IPS-18c (cell line): ENCODE data around the gene CDKN1A.

Experiments
- H3K4me3 ChIP-seq: 2 replicates; pipeline ENCODE4 v1.7.0; 2013; ENCODE audit warnings: low read depth, mild to moderate bottlenecking, low read length, moderate library complexity; ENCODE audit not compliant: insufficient read depth
- H3K9me3 ChIP-seq: one replicate; pipeline ENCODE4 v1.6.1; 2013; ENCODE audit warnings: mild to moderate bottlenecking, low read length, moderate library complexity; ENCODE audit not compliant: control insufficient read depth, insufficient read depth

Gene CDKN1A

DNA sequence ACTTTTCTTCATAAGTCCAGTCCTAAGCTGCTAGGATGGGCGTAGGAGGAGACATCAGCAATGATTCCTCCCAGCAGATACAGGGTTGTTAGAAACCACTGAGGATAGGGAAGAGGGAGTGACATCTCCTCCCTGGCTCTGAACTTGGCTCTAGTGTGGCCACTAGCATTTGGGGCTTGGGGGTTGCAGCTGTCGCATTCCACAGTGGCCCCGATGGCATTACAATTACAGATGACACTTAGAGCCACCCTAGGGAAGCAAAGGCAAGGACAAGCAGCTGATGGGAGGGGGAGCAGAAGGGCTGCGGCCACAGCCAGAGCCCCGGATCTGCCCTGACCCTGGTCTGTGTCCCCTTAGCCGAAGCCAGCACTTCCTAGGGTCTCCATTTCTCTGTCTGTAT, 9.5 kb upstream of the CDKN1A start:
- no peaks in the 10 kb centered on the region for H3K9me3 ChIP-seq

DNA sequence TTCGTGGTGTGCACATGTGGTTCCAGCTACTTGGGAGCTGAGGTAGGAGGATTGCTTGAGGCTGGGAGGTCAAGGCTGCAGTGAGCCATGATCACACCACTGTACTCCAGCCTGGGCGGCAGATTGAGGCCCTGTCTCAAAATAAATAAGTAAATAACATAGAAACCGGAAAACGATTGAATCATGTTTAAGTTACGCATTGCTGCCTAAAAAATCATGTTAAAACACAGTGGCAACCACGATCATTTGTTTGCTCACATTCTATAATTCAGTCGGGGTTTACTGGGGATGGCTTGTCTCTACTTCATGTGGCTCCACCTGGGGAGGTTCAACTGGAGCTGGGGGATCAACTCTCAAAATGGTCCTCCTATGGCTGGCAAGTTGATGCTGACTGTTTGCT, 8.2 kb upstream of the CDKN1A start:
- Histone ChIP-seq H3K9me3 (no peaks in the 10 kb centered on the region), H3K4me3 (no peak overlapping the region)

More for the DNA sequence above, 9.5 kb upstream of the CDKN1A start:
- H3K4me3 ChIP-seq: no peak overlapping the region

GRCh38 chr6:36671687-36672375, 6.7 kb upstream of the CDKN1A start:
- Histone ChIP-seq H3K9me3 (no peaks in the 10 kb centered on the region), H3K4me3 (no peak overlapping the region)

- no peaks in the 10 kb centered on the region for H3K9me3 ChIP-seq
- H3K4me3 ChIP-seq: no peak overlapping the region
These were observed 4.6 kb upstream of the CDKN1A start for GRCh38 chr6:36673882-36674281.

- Histone ChIP-seq H3K9me3 (no peaks in the 10 kb centered on the region), H3K4me3 (no peak overlapping the region)
These were observed 3.6 kb upstream of the CDKN1A start for GRCh38 chr6:36674942-36675341.

DNA sequence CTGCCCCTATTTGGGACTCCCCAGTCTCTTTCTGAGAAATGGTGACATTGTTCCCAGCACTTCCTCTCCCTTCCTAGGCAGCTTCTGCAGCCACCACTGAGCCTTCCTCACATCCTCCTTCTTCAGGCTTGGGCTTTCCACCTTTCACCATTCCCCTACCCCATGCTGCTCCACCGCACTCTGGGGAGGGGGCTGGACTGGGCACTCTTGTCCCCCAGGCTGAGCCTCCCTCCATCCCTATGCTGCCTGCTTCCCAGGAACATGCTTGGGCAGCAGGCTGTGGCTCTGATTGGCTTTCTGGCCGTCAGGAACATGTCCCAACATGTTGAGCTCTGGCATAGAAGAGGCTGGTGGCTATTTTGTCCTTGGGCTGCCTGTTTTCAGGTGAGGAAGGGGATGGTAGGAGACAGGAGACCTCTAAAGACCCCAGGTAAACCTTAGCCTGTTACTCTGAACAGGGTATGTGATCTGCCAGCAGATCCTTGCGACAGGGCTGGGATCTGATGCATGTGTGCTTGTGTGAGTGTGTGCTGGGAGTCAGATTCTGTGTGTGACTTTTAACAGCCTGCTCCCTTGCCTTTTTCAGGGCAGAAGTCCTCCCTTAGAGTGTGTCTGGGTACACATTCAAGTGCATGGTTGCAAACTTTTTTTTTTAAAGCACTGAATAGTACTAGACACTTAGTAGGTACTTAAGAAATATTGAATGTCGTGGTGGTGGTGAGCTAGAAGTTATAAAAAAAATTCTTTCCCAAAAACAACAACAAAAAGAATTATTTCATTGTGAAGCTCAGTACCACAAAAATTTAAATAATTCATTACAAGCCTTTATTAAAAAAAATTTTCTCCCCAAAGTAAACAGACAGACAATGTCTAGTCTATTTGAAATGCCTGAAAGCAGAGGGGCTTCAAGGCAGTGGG, 2.1 kb upstream of the CDKN1A start:
- H3K4me3 ChIP-seq: no peak overlapping the region

GRCh38 chr6:36677059-36677749, 1.3 kb upstream of the CDKN1A start:
- no peak overlapping the region for H3K4me3 ChIP-seq

More for the DNA sequence above, 2.1 kb upstream of the CDKN1A start:
- H3K9me3 ChIP-seq: no peaks in the 10 kb centered on the region

GRCh38 chr6:36677753-36678487, 594 bp upstream of the CDKN1A start:
- Histone ChIP-seq H3K9me3 (no peaks in the 10 kb centered on the region), H3K4me3 (peak overlapping the region; percentile 40; the same call in 1 of the 2 replicates)

More at GRCh38 chr6:36677059-36677749, 1.3 kb upstream of the CDKN1A start:
- no peaks in the 10 kb centered on the region for H3K9me3 ChIP-seq

DNA sequence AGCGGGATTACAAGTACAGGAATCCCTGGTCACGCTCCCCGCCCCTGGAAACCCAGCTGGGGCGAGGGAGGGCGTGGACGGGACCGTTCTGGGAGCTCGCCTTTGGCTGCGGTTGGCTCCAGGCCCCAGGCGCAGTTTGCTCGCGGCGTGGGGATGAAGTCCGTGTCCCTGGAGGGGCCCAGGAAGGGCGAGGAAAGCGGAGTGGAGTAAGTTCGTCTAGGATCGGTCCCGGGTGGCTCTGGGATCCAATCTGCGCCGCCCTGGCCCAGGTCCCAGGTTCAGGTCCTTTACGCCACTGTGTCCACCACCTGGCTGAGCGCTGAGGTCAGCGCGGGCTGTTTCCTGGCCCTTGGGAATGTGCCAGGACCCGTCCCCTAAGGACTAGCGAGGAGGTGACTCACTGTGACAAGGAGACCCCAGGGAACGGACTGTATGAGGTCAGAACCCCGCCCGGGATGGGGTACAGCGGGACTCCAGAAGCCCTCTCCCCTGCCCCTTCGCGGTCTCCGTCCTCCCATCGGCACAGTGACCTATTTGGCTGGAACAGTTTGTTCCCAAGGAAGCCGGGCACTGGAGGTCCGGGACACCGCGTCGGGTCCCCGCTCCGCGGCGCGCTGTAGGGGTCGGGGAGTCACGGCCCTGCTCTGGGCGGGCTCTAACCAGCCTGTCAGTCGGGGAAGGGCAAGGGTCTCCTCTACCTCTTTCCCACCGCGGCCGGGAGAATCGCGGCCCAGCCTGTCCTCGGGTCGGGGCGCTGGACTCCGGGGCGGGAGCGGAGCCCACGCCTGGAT, 724 bp downstream of the CDKN1A start:
- Histone ChIP-seq H3K9me3 (no peaks in the 10 kb centered on the region), H3K4me3 (peak overlapping the region; percentile 77)

- Histone ChIP-seq H3K9me3 (no peaks in the 10 kb centered on the region), H3K4me3 (no peak overlapping the region)
These were observed 4.0 kb downstream of the CDKN1A start for GRCh38 chr6:36682328-36683144.

GRCh38 chr6:36683145-36683655, 4.7 kb downstream of the CDKN1A start:
- Histone ChIP-seq H3K4me3 (no peak overlapping the region), H3K9me3 (no peaks in the 10 kb centered on the region)

DNA sequence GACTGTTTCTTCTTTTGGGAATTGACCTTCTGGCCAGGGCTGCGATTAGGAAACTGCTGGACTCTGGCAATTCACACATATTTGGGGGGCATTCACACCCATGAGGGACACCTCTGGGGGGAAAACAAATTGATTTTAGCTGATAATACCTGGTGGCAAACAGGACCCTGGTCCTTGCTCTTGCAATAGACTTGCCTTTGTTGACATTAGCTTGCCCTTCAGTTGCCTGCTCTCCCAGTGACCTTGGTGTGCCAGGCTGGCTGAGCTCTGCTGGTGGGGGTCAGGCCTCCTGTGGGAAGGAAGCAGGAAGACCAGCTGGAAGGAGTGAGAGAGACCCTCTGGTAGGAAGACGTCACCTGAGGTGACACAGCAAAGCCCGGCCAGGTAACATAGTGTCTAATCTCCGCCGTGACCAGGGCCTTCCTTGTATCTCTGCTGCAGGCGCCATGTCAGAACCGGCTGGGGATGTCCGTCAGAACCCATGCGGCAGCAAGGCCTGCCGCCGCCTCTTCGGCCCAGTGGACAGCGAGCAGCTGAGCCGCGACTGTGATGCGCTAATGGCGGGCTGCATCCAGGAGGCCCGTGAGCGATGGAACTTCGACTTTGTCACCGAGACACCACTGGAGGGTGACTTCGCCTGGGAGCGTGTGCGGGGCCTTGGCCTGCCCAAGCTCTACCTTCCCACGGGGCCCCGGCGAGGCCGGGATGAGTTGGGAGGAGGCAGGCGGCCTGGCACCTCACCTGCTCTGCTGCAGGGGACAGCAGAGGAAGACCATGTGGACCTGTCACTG, 5.3 kb downstream of the CDKN1A start:
- Histone ChIP-seq H3K9me3 (no peaks in the 10 kb centered on the region), H3K4me3 (no peak overlapping the region)

DNA sequence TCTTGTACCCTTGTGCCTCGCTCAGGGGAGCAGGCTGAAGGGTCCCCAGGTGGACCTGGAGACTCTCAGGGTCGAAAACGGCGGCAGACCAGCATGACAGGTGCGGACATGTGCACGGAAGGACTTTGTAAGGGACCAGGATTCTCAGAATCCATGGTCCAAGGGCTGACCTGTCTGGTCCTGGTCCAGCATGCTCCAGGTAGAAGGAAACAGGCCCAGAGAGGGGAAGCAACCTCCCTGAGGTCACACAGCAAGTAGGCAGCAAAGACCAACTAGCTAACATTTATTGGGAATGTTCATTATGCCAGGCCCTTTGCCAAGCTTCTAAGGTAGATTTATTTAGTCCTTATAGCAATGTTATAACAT, 5.9 kb downstream of the CDKN1A start:
- Histone ChIP-seq H3K4me3 (no peak overlapping the region), H3K9me3 (no peaks in the 10 kb centered on the region)

DNA sequence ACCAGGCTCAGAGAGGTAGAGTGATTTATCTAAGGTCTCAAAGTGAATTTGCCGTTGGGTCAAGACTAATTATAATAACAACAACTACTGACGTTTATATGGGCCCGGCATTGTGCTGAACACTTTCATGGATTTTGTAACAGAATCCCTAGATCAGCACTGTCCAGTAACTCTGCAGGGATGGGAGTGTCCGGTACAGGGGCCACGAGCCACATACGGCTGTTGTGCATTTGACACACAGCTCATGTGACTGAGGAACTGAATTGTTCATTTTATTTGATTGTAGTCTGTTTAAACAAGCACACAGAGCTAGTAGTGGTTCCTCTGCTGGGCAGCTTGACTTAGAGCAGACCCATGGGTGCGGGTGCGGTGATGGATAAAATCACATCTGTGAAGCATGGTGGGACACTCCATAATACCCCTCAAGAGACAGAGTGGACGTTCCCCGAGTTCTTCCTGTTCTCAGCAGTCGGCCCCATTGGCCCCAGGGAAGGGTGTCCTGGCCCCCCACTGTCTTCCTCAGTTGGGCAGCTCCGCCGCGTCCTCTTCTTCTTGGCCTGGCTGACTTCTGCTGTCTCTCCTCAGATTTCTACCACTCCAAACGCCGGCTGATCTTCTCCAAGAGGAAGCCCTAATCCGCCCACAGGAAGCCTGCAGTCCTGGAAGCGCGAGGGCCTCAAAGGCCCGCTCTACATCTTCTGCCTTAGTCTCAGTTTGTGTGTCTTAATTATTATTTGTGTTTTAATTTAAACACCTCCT, 6.8 kb downstream of the CDKN1A start:
- H3K9me3 ChIP-seq: no peaks in the 10 kb centered on the region
- no peak overlapping the region for H3K4me3 ChIP-seq
